NCI-H510A treated with DMSO at 0.1 percent for 48 hours (cell line): ENCODE measurements around the gene KLK15.

ENCODE experiments used
- DNase-seq: peaks from one replicate; lab custom pipeline; 2025; lab: John Stamatoyannopoulos, UW

KLK15 gene

GRCh38 chr19:50843701-50844221 lies 10.4 kb upstream of the KLK15 start:
- no peak for DNase-seq

- no peak for DNase-seq
Observed at GRCh38 chr19:50843205-50843604, 9.8 kb upstream of the KLK15 start.

GRCh38 chr19:50842130-50842529 lies 8.8 kb upstream of the KLK15 start:
- no peak for DNase-seq

- no peak for DNase-seq
Observed at GRCh38 chr19:50839712-50840655, 6.6 kb upstream of the KLK15 start.

GRCh38 chr19:50838239-50838638 lies 4.9 kb upstream of the KLK15 start:
- DNase-seq = no peak

- no peak for DNase-seq
Observed at GRCh38 chr19:50837300-50837699, 3.9 kb upstream of the KLK15 start.

- no peak for DNase-seq
Observed at GRCh38 chr19:50836543-50837195, 3.3 kb upstream of the KLK15 start.

- DNase-seq = peak; percentile 43
Observed at GRCh38 chr19:50835785-50836542, 2.6 kb upstream of the KLK15 start.

- peak; percentile 3 for DNase-seq
Observed at GRCh38 chr19:50835103-50835784, 1.9 kb upstream of the KLK15 start.

GRCh38 chr19:50833802-50834167 lies 411 bp upstream of the KLK15 start:
- DNase-seq = no peak

GRCh38 chr19:50832666-50833065 lies 708 bp downstream of the KLK15 start:
- no peak for DNase-seq

GRCh38 chr19:50831026-50831396 lies 2.4 kb downstream of the KLK15 start:
- DNase-seq = no peak

GRCh38 chr19:50830266-50831025 lies 2.9 kb downstream of the KLK15 start:
- no peak for DNase-seq

- DNase-seq = no peak
Observed at GRCh38 chr19:50829801-50830200, 3.6 kb downstream of the KLK15 start.

- DNase-seq = no peak
Observed at GRCh38 chr19:50827476-50827875, 5.9 kb downstream of the KLK15 start.

- DNase-seq = no peak
Observed at GRCh38 chr19:50826492-50827240, 6.7 kb downstream of the KLK15 start.

- no peak for DNase-seq
Observed at GRCh38 chr19:50823389-50824042, 9.9 kb downstream of the KLK15 start, which contains the start of gene KLK1. Gene KLK1, minus strand, starts transcription at chr19:50823787. Its CDS starts 39 bp downstream, at chr19:50823748.

GRCh38 chr19:50822661-50823208 lies 10.6 kb downstream of the KLK15 start:
- DNase-seq = no peak

GRCh38 chr19:50821622-50822021 lies 11.8 kb downstream of the KLK15 start:
- no peak for DNase-seq
